SJSA1 (cell line): ENCODE measurements around the gene DGLUCY. TPM values are rescaled to one million over a fixed set of nuclear protein-coding genes. Genes with fewer than 3 reads are reported as not detected.
A peak's percentile ranks its signal among the peaks of the same experiment; 100 is the strongest.
"Not testable (repeated sequence)": the region's sequence is repeated elsewhere in the genome, so short reads cannot be mapped to it uniquely, and the experiment has no call there.

Experiments used
- DNase-seq, 2 experiments: peaks; one replicate each; pipeline ENCODE4 v3.0.0-alpha.2; 2015 to 2020; ENCODE audit warnings: low spot score in 2 of 2, low read depth in 1 of 2
- H3K27ac ChIP-seq: fragments of 250-450 bp; sonication (Bioruptor Pico); 2 replicates; pipeline ENCODE4 v1.5.1; 2020; ENCODE audit warnings: mild to moderate bottlenecking, moderate library complexity
- H3K27me3 ChIP-seq: fragments of 250-450 bp; sonication (Bioruptor Pico); replicated peaks from 2 replicates; pipeline ENCODE4 v1.5.1; 2020; ENCODE audit warnings: mild to moderate bottlenecking, moderate library complexity
- H3K36me3 ChIP-seq: fragments of 250-450 bp; sonication (Bioruptor Pico); 2 replicates; pipeline ENCODE4 v1.5.1; 2020; ENCODE audit warnings: mild to moderate bottlenecking
- H3K4me1 ChIP-seq: fragments of 250-450 bp; sonication (Bioruptor Pico); replicated peaks from 2 replicates; pipeline ENCODE4 v1.6.1; 2021; ENCODE audit warnings: mild to moderate bottlenecking
- H3K4me3 ChIP-seq: fragments of 250-450 bp; sonication (Bioruptor Pico); 2 replicates; pipeline ENCODE4 v1.5.1; 2020; ENCODE audit warnings: mild to moderate bottlenecking
- H3K9me3 ChIP-seq: fragments of 250-450 bp; sonication (Bioruptor Pico); replicated peaks from 2 replicates; pipeline ENCODE4 v1.5.1; 2020; ENCODE audit warnings: mild to moderate bottlenecking
- total RNA-seq: library from RNA; depleted of rRNA; stranded (reverse); fragments of >200 nt; shearing (Covaris generic); gene quantifications from 2 replicates; pipeline ENCODE4 v1.2.3, GENCODE V29; 2014

DGLUCY gene
- total RNA-seq, 1 experiment from 2014 or later = 11.8 TPM

DNA sequence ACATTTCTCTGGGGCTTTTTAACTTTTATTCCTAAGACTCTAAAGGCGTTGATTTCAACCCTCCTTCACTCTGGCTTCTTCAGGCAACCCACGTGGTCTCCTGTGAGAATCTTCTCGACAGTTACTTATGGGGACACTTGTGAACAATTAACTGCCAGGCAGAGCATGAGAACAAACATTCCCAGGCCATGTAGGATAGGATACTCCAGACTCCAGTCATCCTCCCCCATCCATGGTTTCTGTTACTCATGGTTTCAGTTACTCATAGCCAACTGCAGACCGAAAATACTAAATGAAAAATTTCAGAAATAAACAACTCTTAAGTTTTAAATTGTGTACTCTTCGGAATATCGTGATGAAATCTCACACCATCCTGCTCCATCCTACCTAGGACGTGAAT lies 111.2 kb downstream of the DGLUCY start:
- DNase-seq = no peak

DNA sequence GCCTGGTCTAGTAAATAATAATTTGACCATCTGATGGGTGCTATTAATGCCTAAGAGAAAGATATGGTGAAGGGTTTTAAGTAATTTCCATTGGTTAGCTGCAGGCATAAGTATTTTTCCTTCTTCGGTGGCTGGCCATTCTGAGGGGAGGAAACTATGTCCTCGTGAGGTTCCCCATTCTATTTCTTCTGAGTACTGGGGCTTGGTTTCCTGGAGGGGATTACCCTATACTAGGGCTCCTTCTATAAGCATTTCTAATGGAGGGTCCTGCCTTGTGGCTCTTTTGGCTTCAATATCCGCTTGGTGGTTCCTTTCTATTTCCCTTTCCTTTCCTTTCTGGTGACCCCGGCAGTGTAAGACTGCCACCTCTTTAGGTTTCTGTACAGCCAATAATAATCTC lies 112.5 kb downstream of the DGLUCY start:
- not testable (repeated sequence) for H3K4me3 ChIP-seq, H3K36me3 ChIP-seq
- peaks cover 20% of the 10 kb centered on the region for H3K4me1 ChIP-seq

More for the DNA sequence above, 111.2 kb downstream of the DGLUCY start:
- Histone ChIP-seq H3K9me3 (no peaks in the 10 kb centered on the region), H3K27ac (no peak overlapping the region), H3K36me3 (no peaks in the 10 kb centered on the region), H3K27me3 (no peaks in the 10 kb centered on the region), H3K4me1 (peaks cover 14% of the 10 kb centered on the region), H3K4me3 (no peak overlapping the region)

DNA sequence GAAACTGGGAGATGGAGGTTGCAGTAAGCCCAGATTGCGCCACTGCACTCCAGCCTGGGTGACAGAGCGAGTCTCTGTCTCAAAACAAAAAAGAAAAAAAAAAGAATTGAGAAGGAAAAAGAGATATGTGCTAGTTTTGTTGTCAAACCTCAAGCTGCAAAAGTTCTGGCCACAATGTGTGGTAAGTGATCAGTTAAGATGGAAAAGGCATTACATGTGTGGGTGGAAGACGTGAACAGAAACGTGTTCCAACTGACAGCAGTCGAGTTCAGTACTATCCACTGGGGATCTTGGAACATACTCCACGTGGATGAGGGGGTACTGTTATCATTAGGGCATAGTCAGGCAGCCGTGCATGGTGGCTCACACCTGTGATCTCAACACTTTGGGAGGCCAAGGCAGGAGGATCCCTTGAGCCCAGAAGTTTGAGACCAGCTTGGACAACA lies 113.3 kb downstream of the DGLUCY start:
- Histone ChIP-seq H3K4me1 (peaks cover 20% of the 10 kb centered on the region), H3K36me3 (no peaks in the 10 kb centered on the region), H3K27me3 (no peaks in the 10 kb centered on the region), H3K27ac (no peak overlapping the region), H3K9me3 (no peaks in the 10 kb centered on the region), H3K4me3 (no peak overlapping the region)
- DNase-seq = no peak

More for the DNA sequence above, 112.5 kb downstream of the DGLUCY start:
- H3K27me3 ChIP-seq, H3K27ac ChIP-seq, DNase-seq, H3K9me3 ChIP-seq: not testable (repeated sequence)

DNA sequence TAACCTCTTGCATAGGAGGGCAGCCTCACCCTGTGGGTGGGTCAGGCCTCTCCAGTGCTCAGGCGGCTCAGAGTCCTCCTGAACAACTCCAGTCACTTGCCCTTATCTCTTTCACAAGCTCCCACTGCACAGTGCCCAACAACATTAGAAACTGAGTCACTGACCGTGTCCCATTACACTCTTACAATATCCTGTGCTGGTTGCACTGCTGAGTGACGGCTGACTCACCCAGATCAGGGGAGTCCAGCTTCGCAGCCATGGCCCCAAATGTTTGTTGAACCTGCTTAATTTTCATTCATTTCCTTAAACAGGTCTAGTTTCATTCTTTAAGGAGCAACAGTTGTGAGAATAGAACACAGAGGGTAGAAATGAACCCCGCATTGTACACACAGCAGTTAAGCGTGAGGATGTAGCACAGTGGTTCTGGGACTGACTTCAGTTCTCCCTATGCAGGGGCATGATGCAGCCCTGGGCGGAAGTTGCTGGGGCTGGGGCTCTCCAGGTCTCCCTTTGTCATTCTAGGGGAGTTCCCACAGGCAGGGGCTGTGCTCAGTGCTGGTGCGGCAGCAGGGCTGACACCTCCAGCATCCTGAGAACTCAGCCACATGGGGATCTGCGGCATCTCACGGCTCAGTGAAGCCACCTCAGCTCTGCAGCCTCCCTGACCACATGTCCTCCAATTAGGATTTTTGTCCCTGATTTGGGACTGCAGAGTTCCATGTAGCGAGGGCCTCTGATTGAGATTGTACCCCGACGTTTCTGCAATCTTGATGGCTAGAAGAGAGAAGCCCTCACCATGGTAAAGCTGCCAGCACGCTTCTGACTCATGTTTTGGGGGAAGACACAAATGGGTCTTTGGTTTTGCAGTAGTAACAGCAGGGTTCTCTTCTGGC lies 114.5 kb downstream of the DGLUCY start:
- Histone ChIP-seq H3K27ac (no peak overlapping the region), H3K36me3 (no peaks in the 10 kb centered on the region), H3K9me3 (no peaks in the 10 kb centered on the region), H3K4me1 (peaks cover 20% of the 10 kb centered on the region), H3K27me3 (no peaks in the 10 kb centered on the region), H3K4me3 (no peak overlapping the region)
- peak in 1 of 2 experiments; percentile 14 for DNase-seq

DNA sequence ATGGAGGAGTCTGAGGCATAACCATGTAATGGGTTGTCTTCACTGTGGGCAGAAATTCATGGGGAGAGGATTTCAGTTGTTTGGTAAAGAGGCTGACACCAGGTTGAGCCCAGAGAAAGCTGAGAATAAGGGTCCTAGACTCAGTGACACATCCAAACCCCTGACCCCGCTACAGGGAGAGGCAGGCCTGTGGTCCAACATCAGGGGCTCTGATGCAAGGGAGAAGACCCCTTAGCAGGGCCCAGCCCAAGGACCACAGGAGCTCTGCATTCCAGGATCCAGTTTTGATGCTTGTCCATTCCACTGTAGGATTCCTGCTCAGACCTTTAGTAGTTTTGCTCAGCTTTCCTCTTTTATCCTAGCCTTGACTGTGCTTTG lies 115.1 kb downstream of the DGLUCY start:
- DNase-seq = no peak
- no peaks in the 10 kb centered on the region for H3K27me3 ChIP-seq
- H3K27ac ChIP-seq = no peak overlapping the region
- no peaks in the 10 kb centered on the region for H3K36me3 ChIP-seq
- peaks cover 20% of the 10 kb centered on the region for H3K4me1 ChIP-seq
- H3K4me3 ChIP-seq = no peak overlapping the region
- H3K9me3 ChIP-seq = no peaks in the 10 kb centered on the region

DNA sequence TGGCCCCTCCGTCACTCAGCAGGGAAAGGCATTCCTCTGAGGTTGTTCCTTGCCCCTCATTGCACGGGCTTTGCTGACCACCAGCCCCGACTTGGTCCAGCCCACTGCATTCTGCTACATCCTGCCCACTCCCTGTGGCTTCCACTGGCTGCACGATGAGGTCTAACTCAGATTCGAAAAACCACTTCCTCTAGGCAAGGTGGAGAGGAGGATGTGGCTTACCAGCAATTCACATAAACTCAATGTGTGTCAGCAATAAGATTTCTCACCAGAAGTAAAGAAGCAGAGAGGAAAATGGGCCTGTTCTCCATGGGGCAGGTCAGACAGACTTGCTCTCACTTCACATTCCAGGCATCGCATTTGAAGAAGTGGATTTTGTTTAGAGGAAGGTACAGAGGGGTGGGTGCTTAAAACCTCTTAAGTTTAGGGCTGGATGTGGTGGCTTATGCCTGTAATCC lies 115.9 kb downstream of the DGLUCY start:
- H3K36me3 ChIP-seq = no peaks in the 10 kb centered on the region
- H3K4me1 ChIP-seq = peaks cover 20% of the 10 kb centered on the region
- no peak overlapping the region for H3K27ac ChIP-seq
- no peak overlapping the region for H3K4me3 ChIP-seq
- no peak for DNase-seq
- no peaks in the 10 kb centered on the region for H3K9me3 ChIP-seq
- H3K27me3 ChIP-seq = no peaks in the 10 kb centered on the region

DNA sequence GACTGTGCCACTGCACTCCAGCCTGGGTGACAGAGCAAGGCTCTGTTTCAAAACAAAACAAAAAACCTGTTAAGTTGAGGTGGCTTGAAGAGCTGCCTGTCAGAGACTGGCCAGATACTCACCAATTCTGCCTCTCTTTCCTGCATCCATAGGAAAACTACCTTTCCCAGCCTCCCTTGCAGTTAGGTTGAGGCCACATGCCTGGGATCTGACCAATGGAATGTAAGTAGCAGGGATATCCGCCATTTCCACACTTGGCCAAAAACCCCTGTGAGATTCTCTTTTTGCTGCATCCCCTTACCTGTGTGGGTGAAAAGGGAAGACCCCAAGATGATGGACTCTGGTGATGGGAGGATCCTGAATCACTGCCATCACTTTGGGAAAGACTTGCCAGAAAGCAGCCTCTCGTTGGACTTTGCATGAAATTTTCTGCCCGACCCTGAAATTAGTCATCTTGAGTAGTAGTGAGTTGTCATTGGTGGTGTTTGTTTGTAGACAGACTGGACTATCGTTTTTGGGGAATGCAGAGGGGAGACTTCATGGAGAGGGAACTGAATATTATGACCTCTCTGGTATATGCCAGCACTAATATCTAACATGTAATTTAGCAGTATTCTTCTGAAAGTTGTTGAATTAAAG lies 116.6 kb downstream of the DGLUCY start:
- H3K4me3 ChIP-seq = no peak overlapping the region

DNA sequence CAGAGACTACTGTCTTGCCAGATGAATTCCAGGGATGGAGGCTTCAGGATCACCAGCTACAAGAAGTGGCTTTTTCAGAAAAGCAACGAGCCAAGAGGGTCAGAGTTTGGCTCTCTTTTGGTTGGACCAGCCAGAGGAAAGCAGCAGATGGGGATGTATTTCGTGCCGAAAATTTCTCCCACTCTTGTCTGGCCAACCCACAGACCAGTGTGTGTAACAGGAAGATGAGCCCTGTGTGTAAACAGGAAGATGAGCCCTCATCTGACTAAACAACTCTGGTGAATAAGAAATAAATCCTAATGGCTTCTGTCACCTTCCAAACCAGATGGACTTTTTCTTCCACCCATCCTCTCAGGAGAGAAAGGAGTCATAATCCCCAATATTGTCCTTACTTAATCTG lies 117.6 kb downstream of the DGLUCY start:
- Histone ChIP-seq H3K36me3 (no peaks in the 10 kb centered on the region), H3K27ac (no peak overlapping the region)

More for the DNA sequence above, 116.6 kb downstream of the DGLUCY start:
- Histone ChIP-seq H3K27ac (no peak overlapping the region), H3K4me1 (peaks cover 20% of the 10 kb centered on the region), H3K36me3 (no peaks in the 10 kb centered on the region), H3K27me3 (no peaks in the 10 kb centered on the region), H3K9me3 (no peaks in the 10 kb centered on the region)
- DNase-seq = no peak

DNA sequence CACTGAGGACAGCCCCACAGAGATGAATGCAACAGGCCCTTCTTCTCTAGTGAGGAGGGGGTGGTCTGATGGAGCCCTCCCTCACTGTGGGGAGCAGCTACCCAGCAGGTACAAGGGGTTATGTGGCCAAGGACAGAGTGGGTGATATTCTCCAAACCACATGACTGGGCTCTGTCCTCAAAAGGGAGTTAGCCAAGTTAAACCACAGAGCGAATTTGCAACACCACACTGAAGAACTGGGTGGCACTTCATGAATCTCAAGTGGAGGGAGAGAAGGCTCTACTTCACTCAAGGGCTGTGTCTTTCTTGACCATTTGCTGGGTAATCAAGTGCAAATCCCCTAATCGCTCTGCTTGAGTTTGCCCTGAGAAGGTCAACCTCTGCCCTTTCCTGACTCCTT lies 118.2 kb downstream of the DGLUCY start:
- H3K4me3 ChIP-seq = no peak overlapping the region
- H3K27ac ChIP-seq = no peak overlapping the region
- peaks cover 20% of the 10 kb centered on the region for H3K4me1 ChIP-seq
- H3K9me3 ChIP-seq = no peaks in the 10 kb centered on the region
- no peaks in the 10 kb centered on the region for H3K36me3 ChIP-seq
- DNase-seq = no peak
- H3K27me3 ChIP-seq = no peaks in the 10 kb centered on the region

More for the DNA sequence above, 117.6 kb downstream of the DGLUCY start:
- Histone ChIP-seq H3K4me3 (no peak overlapping the region), H3K4me1 (peaks cover 20% of the 10 kb centered on the region), H3K27me3 (no peaks in the 10 kb centered on the region), H3K9me3 (no peaks in the 10 kb centered on the region)
- DNase-seq = no peak

DNA sequence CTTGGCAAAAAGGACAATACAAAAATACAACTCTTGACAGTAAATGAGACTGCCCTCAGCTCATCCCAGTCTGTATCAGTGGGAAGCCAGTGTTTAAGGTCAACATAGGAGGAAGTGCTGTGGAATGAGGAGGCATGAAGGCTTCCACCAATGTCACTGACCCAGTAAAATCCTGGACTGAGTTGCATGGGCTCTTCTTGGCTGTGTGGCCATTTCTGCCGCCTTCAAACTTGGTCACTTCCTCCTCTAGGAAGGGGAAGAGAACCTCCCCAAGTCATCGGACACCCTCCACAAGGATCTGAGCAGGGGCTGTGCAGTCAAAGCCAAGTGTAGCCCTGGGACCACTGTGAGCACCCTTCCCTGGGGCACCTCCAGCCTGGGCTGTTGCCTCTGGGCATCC lies 118.7 kb downstream of the DGLUCY start:
- Histone ChIP-seq H3K27ac (no peak overlapping the region), H3K9me3 (no peaks in the 10 kb centered on the region)

DNA sequence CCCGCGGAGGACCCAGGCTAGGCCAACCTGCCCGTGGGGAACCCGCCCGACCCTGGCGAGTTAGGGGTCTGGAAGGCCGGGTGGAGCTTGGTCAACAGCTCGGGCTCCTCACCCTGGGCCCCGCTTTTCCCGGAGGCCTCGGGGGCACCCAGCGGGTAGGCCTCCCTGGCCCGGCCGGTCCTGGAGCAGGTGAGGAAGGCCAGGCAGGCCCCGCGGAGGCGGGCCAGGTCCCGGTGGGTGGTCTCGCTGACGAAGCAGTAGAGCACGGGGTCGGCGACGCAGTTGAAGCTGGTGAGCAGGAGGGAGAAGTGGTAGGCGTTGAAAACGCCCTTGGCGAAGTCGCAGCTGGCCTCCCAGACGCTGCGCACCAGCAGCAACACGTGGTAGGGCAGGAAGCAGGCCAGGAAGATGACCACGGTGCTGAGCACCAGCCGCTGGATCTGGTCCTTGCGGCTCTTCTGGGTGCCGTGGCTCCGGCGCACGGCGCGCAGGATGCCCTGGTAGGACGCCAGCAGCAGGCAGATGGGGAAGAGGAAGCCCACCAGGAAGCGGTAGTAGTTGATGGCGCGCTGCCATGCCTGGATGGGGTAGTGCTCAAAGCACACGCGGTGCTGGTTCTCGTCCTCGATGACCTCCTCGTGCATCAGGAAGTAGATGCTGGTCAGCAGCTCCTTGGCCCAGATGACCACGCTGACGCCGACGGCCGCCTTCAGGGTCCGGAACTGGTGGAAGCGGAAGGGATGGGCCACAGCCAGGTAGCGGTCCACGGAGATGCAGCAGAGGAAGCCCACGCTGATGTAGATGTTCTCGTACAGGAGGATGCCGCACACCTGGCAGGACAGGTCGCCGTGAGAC lies 120.3 kb downstream of the DGLUCY start:
- no peaks in the 10 kb centered on the region for H3K27me3 ChIP-seq
- no peak for DNase-seq
- H3K4me3 ChIP-seq = no peak overlapping the region
- H3K9me3 ChIP-seq = no peaks in the 10 kb centered on the region
- H3K27ac ChIP-seq = no peak overlapping the region
- H3K36me3 ChIP-seq = no peaks in the 10 kb centered on the region
- H3K4me1 ChIP-seq = peaks cover 10% of the 10 kb centered on the region

More for the DNA sequence above, 118.7 kb downstream of the DGLUCY start:
- Histone ChIP-seq H3K36me3 (no peaks in the 10 kb centered on the region), H3K27me3 (no peaks in the 10 kb centered on the region), H3K4me1 (peaks cover 20% of the 10 kb centered on the region), H3K4me3 (no peak overlapping the region)
- no peak for DNase-seq

DNA sequence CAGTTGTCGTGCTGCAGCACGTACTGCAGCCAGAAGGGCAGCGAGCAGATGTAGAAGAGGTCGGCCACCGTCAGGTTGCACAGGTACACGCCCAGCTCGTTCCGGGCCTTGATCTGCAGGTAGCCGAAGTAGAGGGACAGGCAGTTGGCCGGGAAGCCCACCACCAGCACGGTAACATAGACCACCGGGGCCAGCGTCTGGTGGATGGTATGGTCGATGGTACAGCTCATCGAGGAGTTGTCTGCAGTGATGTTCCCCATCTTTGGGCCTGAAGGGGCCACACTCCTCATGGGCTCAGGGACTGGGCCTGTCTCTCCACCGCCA lies 120.9 kb downstream of the DGLUCY start:
- no peaks in the 10 kb centered on the region for H3K27me3 ChIP-seq
- H3K36me3 ChIP-seq = no peaks in the 10 kb centered on the region
- DNase-seq = no peak
- no peak overlapping the region for H3K4me3 ChIP-seq
- no peaks in the 10 kb centered on the region for H3K9me3 ChIP-seq
- no peak overlapping the region for H3K27ac ChIP-seq
- peaks cover 8% of the 10 kb centered on the region for H3K4me1 ChIP-seq

DNA sequence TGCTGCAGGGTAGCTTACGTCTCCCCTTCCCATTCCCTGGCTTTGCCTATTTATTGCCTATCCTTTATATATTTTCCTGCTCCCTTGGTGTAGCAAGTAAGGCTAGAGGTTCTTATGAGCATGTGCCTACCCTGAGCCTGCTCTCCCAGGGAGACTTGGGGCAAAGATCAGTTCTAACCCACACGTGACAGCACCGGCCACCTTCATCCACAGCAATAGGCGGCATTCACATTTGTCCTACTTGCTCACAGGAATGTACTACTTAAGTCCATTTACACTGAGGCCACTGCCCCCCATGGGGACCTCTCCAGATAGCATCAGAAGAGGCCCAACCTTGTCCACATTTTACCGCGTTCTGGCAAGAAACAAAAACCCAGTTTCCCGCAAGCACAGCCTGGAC lies 122.0 kb downstream of the DGLUCY start:
- Histone ChIP-seq H3K27ac (no peak overlapping the region), H3K36me3 (no peaks in the 10 kb centered on the region), H3K4me3 (no peak overlapping the region), H3K4me1 (no peaks in the 10 kb centered on the region), H3K27me3 (no peaks in the 10 kb centered on the region), H3K9me3 (no peaks in the 10 kb centered on the region)
- no peak for DNase-seq
